IPS-18a (cell line): Measurements from ENCODE around the gene DBX2.
"Not testable (repeated sequence)": the region's sequence is repeated elsewhere in the genome, so short reads cannot be mapped to it uniquely, and the experiment has no call there.

Experiments used
- H3K27ac ChIP-seq: one replicate; pipeline ENCODE4 v1.5.1; 2013; ENCODE audit warnings: low read length
- H3K27me3 ChIP-seq: one replicate; pipeline ENCODE4 v1.6.1; 2013; ENCODE audit warnings: mild to moderate bottlenecking, low read length; ENCODE audit not compliant: control insufficient read depth, insufficient read depth
- H3K36me3 ChIP-seq: one replicate; pipeline ENCODE4 v1.6.1; 2013; ENCODE audit warnings: low read depth, low read length; ENCODE audit not compliant: control insufficient read depth
- H3K4me1 ChIP-seq: one replicate; pipeline ENCODE4 v1.6.1; 2013; ENCODE audit warnings: low read depth, low read length; ENCODE audit not compliant: control insufficient read depth
- H3K4me3 ChIP-seq: one replicate; pipeline ENCODE4 v1.5.1; 2013; ENCODE audit warnings: low read length
- H3K9ac ChIP-seq: one replicate; pipeline ENCODE4 v1.6.1; 2013; ENCODE audit warnings: mild to moderate bottlenecking, low read length, moderate library complexity
- H3K9me3 ChIP-seq: one replicate; pipeline ENCODE4 v1.6.1; 2013; ENCODE audit warnings: low read depth, low read length; ENCODE audit not compliant: control insufficient read depth

Gene DBX2

DNA sequence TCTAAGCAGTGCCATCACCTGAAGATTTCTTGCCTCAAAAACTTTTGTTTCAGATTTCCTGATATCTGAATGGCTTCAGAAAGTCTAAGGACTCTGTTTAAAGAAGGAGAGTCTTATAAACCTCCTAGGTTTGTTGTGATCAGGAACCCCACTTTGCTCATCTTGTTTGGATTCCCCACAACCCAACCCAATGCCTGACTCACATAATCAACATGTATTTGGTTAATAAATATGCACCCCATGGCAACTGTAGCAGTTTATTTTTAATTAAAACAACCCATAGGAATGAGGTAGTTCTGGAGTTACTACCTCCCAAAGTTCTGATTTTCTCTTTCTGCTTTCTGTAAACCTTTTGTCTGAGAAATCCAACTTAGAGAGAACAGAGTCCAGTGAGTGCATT is 51.5 kb downstream of the DBX2 start:
- no peaks in the 10 kb centered on the region for H3K27me3 ChIP-seq
- H3K4me3 ChIP-seq, result no peak overlapping the region
- H3K27ac ChIP-seq, result no peak overlapping the region
- no peak overlapping the region for H3K9ac ChIP-seq
- no peaks in the 10 kb centered on the region for H3K4me1 ChIP-seq
- no peaks in the 10 kb centered on the region for H3K9me3 ChIP-seq
- H3K36me3 ChIP-seq, result no peaks in the 10 kb centered on the region

- Histone ChIP-seq H3K9ac (no peak overlapping the region), H3K36me3 (no peaks in the 10 kb centered on the region), H3K27me3 (no peaks in the 10 kb centered on the region), H3K4me3 (no peak overlapping the region), H3K9me3 (no peaks in the 10 kb centered on the region), H3K27ac (no peak overlapping the region), H3K4me1 (no peaks in the 10 kb centered on the region)
Observed at GRCh38 chr12:44993161-44993560, 57.7 kb downstream of the DBX2 start.

GRCh38 chr12:44984863-44985262 is 66.0 kb downstream of the DBX2 start:
- not testable (repeated sequence) for H3K4me1 ChIP-seq, H3K36me3 ChIP-seq, H3K9me3 ChIP-seq, H3K27me3 ChIP-seq, H3K4me3 ChIP-seq, H3K27ac ChIP-seq, H3K9ac ChIP-seq

GRCh38 chr12:44979918-44980317 is 71.0 kb downstream of the DBX2 start:
- no peak overlapping the region for H3K27ac ChIP-seq
- no peaks in the 10 kb centered on the region for H3K36me3 ChIP-seq
- H3K9me3 ChIP-seq, result no peaks in the 10 kb centered on the region
- H3K9ac ChIP-seq, result no peak overlapping the region
- no peak overlapping the region for H3K4me3 ChIP-seq
- no peaks in the 10 kb centered on the region for H3K27me3 ChIP-seq
- H3K4me1 ChIP-seq, result no peaks in the 10 kb centered on the region

GRCh38 chr12:44976246-44976645 is 74.7 kb downstream of the DBX2 start:
- Histone ChIP-seq H3K4me1 (peaks cover 3% of the 10 kb centered on the region), H3K9me3 (no peaks in the 10 kb centered on the region), H3K27ac (no peak overlapping the region), H3K27me3 (no peaks in the 10 kb centered on the region), H3K36me3 (no peaks in the 10 kb centered on the region), H3K9ac (no peak overlapping the region), H3K4me3 (no peak overlapping the region)

GRCh38 chr12:44972746-44973421 is 78.0 kb downstream of the DBX2 start:
- H3K4me3 ChIP-seq, result no peak overlapping the region
- no peaks in the 10 kb centered on the region for H3K36me3 ChIP-seq
- H3K9me3 ChIP-seq, result no peaks in the 10 kb centered on the region
- no peaks in the 10 kb centered on the region for H3K27me3 ChIP-seq
- no peak overlapping the region for H3K9ac ChIP-seq
- H3K27ac ChIP-seq, result no peak overlapping the region
- H3K4me1 ChIP-seq, result peaks cover 3% of the 10 kb centered on the region

DNA sequence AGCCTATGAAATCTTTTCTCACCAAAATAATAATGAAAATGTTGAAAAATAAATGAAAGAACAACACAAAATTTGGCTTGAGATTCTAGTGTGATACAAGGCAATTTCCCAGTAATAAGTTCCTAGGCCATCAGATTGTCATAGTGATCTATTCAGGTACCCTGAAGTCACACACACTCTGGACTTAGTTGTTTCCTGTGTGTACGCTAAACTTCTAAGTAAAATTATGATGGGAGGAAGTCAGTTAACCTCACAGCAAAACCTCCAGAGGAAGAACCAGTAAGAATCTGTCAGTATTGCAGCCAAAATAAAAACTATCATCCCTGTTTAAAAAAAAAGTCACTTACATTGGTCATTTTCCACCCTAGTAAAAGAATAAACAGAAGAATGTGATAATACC is 81.9 kb downstream of the DBX2 start:
- H3K4me1 ChIP-seq, result peaks cover 3% of the 10 kb centered on the region
- H3K9me3 ChIP-seq, result no peaks in the 10 kb centered on the region
- H3K36me3 ChIP-seq, result no peaks in the 10 kb centered on the region
- no peak overlapping the region for H3K9ac ChIP-seq
- H3K27me3 ChIP-seq, result no peaks in the 10 kb centered on the region
- H3K4me3 ChIP-seq, result no peak overlapping the region
- no peak overlapping the region for H3K27ac ChIP-seq
